Measurements from ENCODE around the gene RXFP4.

The RXFP4 gene

DNA sequence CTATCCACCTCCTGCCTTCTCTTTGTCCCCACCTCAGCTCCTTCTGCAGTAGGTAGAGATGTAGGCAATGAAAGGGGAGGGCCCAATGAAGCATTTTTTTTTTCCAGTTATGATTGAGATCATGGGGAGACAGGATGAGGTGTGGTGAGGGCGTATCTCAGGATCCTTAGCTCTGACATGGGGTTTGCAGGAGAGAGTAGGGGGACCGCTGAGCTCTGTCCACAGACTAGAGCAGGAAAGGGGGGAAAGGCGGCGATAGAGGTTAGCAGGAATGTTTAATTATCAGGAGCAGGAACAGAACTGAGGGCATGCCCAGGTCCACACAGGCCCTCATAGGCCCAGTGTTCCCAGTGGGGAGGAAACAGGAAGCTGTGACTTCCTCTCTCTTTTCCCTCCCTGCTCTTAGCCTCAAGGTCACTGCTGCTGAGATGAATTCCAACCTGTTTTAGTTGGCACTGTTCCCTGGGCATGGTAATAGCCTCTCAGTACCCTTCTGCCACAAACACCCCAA lies 901 bp upstream of the RXFP4 start:
- Histone ChIP-seq H3K36me3 (ENCODE audit: control insufficient read depth, insufficient read depth, low read length) (no peaks in the 10 kb centered on the region), H3K27me3 (replicated peaks; ENCODE audit: control insufficient read depth, insufficient read depth, low read length, poor library complexity, severe bottlenecking) (no peaks in the 10 kb centered on the region), H3K4me3 (ENCODE audit: insufficient read depth, low read depth, low read length, poor library complexity, severe bottlenecking) (no peak overlapping the region), H3K4me1 (ENCODE audit: control insufficient read depth, insufficient read depth, low read length, poor library complexity, severe bottlenecking) (peaks cover 25% of the 10 kb centered on the region), H3K27ac (ENCODE audit: insufficient read depth, low read length, poor library complexity, severe bottlenecking) (no peak overlapping the region), H3K9me3 (ENCODE audit: control insufficient read depth, low read length) (no peaks in the 10 kb centered on the region)
- no peak for DNase-seq

DNA sequence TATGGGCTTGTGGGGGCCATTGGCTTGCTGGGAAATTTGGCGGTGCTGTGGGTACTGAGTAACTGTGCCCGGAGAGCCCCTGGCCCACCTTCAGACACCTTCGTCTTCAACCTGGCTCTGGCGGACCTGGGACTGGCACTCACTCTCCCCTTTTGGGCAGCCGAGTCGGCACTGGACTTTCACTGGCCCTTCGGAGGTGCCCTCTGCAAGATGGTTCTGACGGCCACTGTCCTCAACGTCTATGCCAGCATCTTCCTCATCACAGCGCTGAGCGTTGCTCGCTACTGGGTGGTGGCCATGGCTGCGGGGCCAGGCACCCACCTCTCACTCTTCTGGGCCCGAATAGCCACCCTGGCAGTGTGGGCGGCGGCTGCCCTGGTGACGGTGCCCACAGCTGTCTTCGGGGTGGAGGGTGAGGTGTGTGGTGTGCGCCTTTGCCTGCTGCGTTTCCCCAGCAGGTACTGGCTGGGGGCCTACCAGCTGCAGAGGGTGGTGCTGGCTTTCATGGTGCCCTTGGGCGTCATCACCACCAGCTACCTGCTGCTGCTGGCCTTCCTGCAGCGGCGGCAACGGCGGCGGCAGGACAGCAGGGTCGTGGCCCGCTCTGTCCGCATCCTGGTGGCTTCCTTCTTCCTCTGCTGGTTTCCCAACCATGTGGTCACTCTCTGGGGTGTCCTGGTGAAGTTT lies 550 bp downstream of the RXFP4 start:
- Histone ChIP-seq H3K9me3 (ENCODE audit: control insufficient read depth, low read length) (no peaks in the 10 kb centered on the region), H3K4me1 (ENCODE audit: control insufficient read depth, insufficient read depth, low read length, poor library complexity, severe bottlenecking) (peaks cover 39% of the 10 kb centered on the region), H3K4me3 (ENCODE audit: insufficient read depth, low read depth, low read length, poor library complexity, severe bottlenecking) (no peak overlapping the region), H3K27me3 (replicated peaks; ENCODE audit: control insufficient read depth, insufficient read depth, low read length, poor library complexity, severe bottlenecking) (no peaks in the 10 kb centered on the region), H3K27ac (ENCODE audit: insufficient read depth, low read length, poor library complexity, severe bottlenecking) (no peak overlapping the region), H3K36me3 (ENCODE audit: control insufficient read depth, insufficient read depth, low read length) (peaks cover 6% of the 10 kb centered on the region)
- no peak for DNase-seq

DNA sequence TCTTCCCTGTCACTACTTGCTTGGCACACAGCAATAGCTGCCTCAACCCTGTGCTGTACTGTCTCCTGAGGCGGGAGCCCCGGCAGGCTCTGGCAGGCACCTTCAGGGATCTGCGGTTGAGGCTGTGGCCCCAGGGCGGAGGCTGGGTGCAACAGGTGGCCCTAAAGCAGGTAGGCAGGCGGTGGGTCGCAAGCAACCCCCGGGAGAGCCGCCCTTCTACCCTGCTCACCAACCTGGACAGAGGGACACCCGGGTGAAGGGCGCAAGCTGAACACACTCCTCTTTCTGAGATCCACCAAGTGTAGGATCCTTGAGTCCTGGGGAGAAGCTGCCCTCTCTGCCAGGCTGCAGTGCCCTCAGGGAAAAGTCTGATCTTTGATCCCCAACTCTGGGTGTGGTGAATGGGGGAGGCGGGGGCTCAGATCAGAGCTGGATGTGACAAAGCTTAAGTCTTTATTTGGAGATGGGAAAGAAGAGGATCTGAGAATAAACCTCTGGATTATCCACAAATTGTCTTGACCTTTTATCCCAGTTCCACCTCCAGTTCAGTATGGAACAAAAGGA lies 1.2 kb downstream of the RXFP4 start:
- peaks cover 45% of the 10 kb centered on the region for H3K4me1 ChIP-seq (ENCODE audit: control insufficient read depth, insufficient read depth, low read length, poor library complexity, severe bottlenecking)
- no peak overlapping the region for H3K4me3 ChIP-seq (ENCODE audit: insufficient read depth, low read depth, low read length, poor library complexity, severe bottlenecking)
- H3K27ac ChIP-seq (ENCODE audit: insufficient read depth, low read length, poor library complexity, severe bottlenecking), result no peak overlapping the region
- no peaks in the 10 kb centered on the region for H3K9me3 ChIP-seq (ENCODE audit: control insufficient read depth, low read length)
- H3K27me3 ChIP-seq (replicated peaks; ENCODE audit: control insufficient read depth, insufficient read depth, low read length, poor library complexity, severe bottlenecking), result no peaks in the 10 kb centered on the region
- DNase-seq, result no peak
- peaks cover 13% of the 10 kb centered on the region for H3K36me3 ChIP-seq (ENCODE audit: control insufficient read depth, insufficient read depth, low read length)

DNA sequence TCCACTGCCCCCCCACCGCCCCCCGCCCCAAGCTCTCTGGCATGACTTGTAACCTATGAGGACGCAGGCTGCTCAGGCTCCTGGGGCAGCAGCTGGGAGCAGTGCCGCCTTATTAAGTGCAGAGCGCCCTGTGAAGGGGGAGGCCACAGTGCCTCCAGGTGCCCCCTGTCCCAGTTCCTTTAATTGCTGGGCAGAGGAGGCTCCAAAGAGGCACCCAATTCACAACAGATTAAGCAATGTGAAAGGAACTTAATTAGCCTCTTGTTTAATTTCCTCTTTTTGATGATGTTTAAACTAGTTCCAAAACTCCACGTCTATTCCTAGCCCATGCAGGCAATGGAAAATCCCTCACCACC lies 3.0 kb downstream of the RXFP4 start:
- H3K27ac ChIP-seq (ENCODE audit: insufficient read depth, low read length, poor library complexity, severe bottlenecking), result no peak overlapping the region
- H3K27me3 ChIP-seq (replicated peaks; ENCODE audit: control insufficient read depth, insufficient read depth, low read length, poor library complexity, severe bottlenecking), result no peaks in the 10 kb centered on the region
- H3K9me3 ChIP-seq (ENCODE audit: control insufficient read depth, low read length), result no peaks in the 10 kb centered on the region
- H3K4me1 ChIP-seq (ENCODE audit: control insufficient read depth, insufficient read depth, low read length, poor library complexity, severe bottlenecking), result peaks cover 46% of the 10 kb centered on the region
- H3K36me3 ChIP-seq (ENCODE audit: control insufficient read depth, insufficient read depth, low read length), result peaks cover 27% of the 10 kb centered on the region
- no peak for DNase-seq
- H3K4me3 ChIP-seq (ENCODE audit: insufficient read depth, low read depth, low read length, poor library complexity, severe bottlenecking), result no peak overlapping the region

DNA sequence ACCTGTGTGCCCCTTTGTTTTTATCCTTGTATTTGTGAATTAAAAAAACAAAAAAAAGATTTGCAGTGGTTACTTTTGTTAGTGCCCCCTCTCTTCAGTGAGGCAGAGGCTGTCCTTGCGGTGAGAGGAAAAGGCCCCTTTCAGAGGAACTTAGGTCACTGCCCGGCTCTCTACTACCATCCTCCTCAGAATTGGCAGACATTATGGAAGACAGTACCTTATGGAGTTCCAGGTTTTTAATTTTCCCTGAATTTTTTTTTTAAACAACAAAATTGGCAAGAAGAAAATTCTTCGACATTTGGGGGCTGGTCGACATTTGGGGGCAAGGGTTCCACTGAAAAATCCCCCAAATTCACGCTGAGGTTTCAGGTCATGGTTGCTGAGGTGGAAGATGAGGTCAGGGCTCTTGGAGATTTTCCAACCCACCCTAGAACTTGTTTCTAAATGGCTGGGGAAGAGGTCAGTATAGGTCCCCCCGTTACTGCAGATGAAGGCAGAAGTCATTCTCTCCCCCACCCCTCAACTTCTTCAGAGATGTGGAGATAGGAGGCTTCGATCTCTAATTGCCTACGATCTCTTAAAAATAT lies 5.3 kb downstream of the RXFP4 start:
- Histone ChIP-seq H3K4me1 (ENCODE audit: control insufficient read depth, insufficient read depth, low read length, poor library complexity, severe bottlenecking) (peaks cover 28% of the 10 kb centered on the region), H3K27ac (ENCODE audit: insufficient read depth, low read length, poor library complexity, severe bottlenecking) (peak overlapping the region; percentile 74), H3K4me3 (ENCODE audit: insufficient read depth, low read depth, low read length, poor library complexity, severe bottlenecking) (no peak overlapping the region), H3K27me3 (replicated peaks; ENCODE audit: control insufficient read depth, insufficient read depth, low read length, poor library complexity, severe bottlenecking) (no peaks in the 10 kb centered on the region), H3K9me3 (ENCODE audit: control insufficient read depth, low read length) (no peaks in the 10 kb centered on the region), H3K36me3 (ENCODE audit: control insufficient read depth, insufficient read depth, low read length) (peaks cover 48% of the 10 kb centered on the region)
- DNase-seq, result no peak

DNA sequence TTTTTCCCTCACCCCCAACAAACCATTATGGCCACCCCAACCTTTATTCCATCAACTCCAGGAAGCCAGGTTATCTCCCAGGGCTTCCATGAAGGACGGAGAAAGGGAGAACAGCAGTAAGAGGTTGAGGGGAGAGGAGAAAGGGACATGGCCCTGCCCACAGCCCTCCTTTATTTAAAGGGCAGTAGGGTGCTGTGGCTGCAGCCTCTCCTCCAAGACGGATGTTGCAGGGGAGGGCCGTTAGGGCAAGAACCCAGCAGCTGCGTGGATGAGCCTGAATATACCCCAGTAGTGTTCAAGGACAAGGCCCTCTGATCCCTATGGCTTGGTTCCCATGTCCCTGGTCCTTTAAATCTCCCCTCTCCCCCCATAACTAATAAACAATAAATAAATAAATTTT lies 5.9 kb downstream of the RXFP4 start:
- Histone ChIP-seq H3K4me1 (ENCODE audit: control insufficient read depth, insufficient read depth, low read length, poor library complexity, severe bottlenecking) (peaks cover 27% of the 10 kb centered on the region), H3K9me3 (ENCODE audit: control insufficient read depth, low read length) (no peaks in the 10 kb centered on the region), H3K27ac (ENCODE audit: insufficient read depth, low read length, poor library complexity, severe bottlenecking) (peak overlapping the region; percentile 25), H3K27me3 (replicated peaks; ENCODE audit: control insufficient read depth, insufficient read depth, low read length, poor library complexity, severe bottlenecking) (no peaks in the 10 kb centered on the region), H3K4me3 (ENCODE audit: insufficient read depth, low read depth, low read length, poor library complexity, severe bottlenecking) (no peak overlapping the region), H3K36me3 (ENCODE audit: control insufficient read depth, insufficient read depth, low read length) (peaks cover 54% of the 10 kb centered on the region)
- DNase-seq, result no peak

DNA sequence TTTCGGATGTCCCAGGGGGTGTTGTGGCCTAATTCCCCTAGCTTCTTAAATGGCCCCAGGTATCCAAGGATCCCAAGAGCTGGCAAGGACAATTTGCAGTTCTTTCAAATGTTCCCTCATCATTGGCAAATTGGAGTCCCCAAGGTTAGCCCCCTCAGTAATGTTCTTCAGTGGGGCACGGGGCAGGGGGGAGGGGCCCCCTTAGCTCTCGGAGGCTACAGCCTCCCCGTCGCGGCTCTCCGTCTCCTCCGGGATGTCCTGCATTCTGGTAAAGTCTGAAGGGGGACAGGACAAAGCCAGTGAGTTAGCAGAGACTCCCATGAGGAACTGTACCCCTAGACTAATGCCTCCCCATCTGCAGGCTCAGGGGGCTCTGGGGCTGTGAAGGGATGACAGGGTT lies 6.3 kb downstream of the RXFP4 start:
- no peak for DNase-seq
- Histone ChIP-seq H3K4me1 (ENCODE audit: control insufficient read depth, insufficient read depth, low read length, poor library complexity, severe bottlenecking) (peaks cover 27% of the 10 kb centered on the region), H3K4me3 (ENCODE audit: insufficient read depth, low read depth, low read length, poor library complexity, severe bottlenecking) (no peak overlapping the region), H3K27ac (ENCODE audit: insufficient read depth, low read length, poor library complexity, severe bottlenecking) (peak overlapping the region; percentile 25), H3K27me3 (replicated peaks; ENCODE audit: control insufficient read depth, insufficient read depth, low read length, poor library complexity, severe bottlenecking) (no peaks in the 10 kb centered on the region), H3K9me3 (ENCODE audit: control insufficient read depth, low read length) (no peaks in the 10 kb centered on the region), H3K36me3 (ENCODE audit: control insufficient read depth, insufficient read depth, low read length) (peaks cover 58% of the 10 kb centered on the region)

DNA sequence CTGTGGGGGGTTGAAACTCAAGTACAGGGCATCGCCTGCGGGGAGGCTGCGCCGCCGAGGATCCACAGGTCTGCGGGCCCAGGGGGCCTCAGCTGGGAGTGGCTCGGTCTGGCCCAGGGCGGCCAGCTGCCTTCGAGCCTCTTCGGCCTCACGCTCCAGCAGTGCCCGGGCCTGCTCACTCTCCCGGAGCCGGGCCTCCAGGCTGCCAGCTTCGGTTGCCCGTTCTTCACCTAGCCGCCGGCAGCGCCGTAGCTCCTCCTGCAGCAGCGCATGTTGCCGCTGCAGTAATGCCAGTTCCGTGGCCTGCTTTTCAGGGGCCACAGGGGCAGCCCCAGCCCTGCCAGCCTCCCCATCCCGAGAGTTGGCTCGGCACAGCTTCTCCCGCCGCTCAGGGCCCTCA lies 9.4 kb downstream of the RXFP4 start:
- Histone ChIP-seq H3K4me3 (ENCODE audit: insufficient read depth, low read depth, low read length, poor library complexity, severe bottlenecking) (no peak overlapping the region), H3K27ac (ENCODE audit: insufficient read depth, low read length, poor library complexity, severe bottlenecking) (no peak overlapping the region), H3K4me1 (ENCODE audit: control insufficient read depth, insufficient read depth, low read length, poor library complexity, severe bottlenecking) (peaks cover 18% of the 10 kb centered on the region), H3K27me3 (replicated peaks; ENCODE audit: control insufficient read depth, insufficient read depth, low read length, poor library complexity, severe bottlenecking) (no peaks in the 10 kb centered on the region), H3K9me3 (ENCODE audit: control insufficient read depth, low read length) (no peaks in the 10 kb centered on the region), H3K36me3 (ENCODE audit: control insufficient read depth, insufficient read depth, low read length) (peaks cover 84% of the 10 kb centered on the region)
- DNase-seq, result no peak

DNA sequence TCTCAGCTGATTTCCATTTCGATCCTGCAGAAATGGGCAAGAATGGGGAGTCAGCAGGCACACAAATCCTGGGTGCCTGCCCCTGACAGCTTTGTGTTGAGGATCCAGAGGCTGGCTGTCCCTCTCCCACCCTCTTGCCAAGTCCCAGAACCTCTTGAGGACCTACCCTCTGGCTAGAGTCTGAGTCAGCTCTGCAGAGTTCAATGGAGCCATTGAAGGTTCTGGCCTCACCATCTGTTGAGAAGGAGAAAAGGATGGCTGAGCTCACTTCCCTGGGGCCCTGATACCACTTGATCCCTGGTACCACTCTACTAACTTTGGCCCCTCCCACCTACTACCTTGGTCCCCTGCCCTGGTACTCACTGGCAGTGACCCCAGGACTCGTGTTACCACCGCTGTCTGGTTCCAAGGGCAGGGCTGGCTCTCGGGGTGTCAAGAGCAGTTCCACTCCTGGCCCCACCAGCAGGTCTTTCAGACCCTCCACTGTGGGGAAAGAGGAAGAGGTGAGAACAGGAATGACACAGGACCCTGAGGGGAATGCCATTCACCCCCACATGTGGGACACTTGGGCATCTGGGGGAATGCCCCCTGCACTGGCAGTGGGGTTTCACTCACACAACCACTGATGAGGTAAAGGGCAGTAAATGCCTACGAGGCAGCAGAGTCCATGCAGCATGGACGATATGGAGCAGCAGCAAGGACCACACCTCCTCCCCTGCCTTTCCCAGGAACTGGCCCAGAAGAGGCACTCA lies 10.5 kb downstream of the RXFP4 start:
- DNase-seq, result no peak
- Histone ChIP-seq H3K9me3 (ENCODE audit: control insufficient read depth, low read length) (no peaks in the 10 kb centered on the region), H3K27ac (ENCODE audit: insufficient read depth, low read length, poor library complexity, severe bottlenecking) (no peak overlapping the region), H3K36me3 (ENCODE audit: control insufficient read depth, insufficient read depth, low read length) (peaks cover 86% of the 10 kb centered on the region), H3K4me1 (ENCODE audit: control insufficient read depth, insufficient read depth, low read length, poor library complexity, severe bottlenecking) (peaks cover 7% of the 10 kb centered on the region), H3K27me3 (replicated peaks; ENCODE audit: control insufficient read depth, insufficient read depth, low read length, poor library complexity, severe bottlenecking) (no peaks in the 10 kb centered on the region), H3K4me3 (ENCODE audit: insufficient read depth, low read depth, low read length, poor library complexity, severe bottlenecking) (no peak overlapping the region)

DNA sequence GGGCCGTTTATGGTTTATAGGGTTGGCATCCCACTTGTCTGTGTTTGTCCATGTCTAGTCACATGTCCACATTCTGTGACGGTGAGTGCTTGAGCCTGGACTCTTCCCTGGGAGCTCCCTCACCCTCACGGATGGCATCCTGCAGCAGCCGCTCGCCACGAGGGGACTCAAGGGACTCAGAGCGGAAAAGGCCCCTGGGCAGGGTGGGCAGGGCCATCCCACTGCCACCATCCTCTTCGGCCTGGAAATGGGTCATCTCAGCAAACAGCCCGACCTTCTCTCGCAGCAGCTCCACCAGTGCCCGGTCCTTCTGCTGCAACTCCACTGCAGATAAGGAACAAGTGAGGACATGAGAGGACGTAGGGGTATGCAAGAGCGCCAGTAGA lies 11.1 kb downstream of the RXFP4 start:
- Histone ChIP-seq H3K4me1 (ENCODE audit: control insufficient read depth, insufficient read depth, low read length, poor library complexity, severe bottlenecking) (peaks cover 2% of the 10 kb centered on the region), H3K9me3 (ENCODE audit: control insufficient read depth, low read length) (no peaks in the 10 kb centered on the region), H3K4me3 (ENCODE audit: insufficient read depth, low read depth, low read length, poor library complexity, severe bottlenecking) (no peak overlapping the region), H3K27ac (ENCODE audit: insufficient read depth, low read length, poor library complexity, severe bottlenecking) (no peak overlapping the region), H3K36me3 (ENCODE audit: control insufficient read depth, insufficient read depth, low read length) (peaks cover 86% of the 10 kb centered on the region), H3K27me3 (replicated peaks; ENCODE audit: control insufficient read depth, insufficient read depth, low read length, poor library complexity, severe bottlenecking) (no peaks in the 10 kb centered on the region)
- no peak for DNase-seq
